Gastroesophageal sphincter (tissue), 4 donors: ENCODE measurements around the gene PPFIBP1. TPM values are rescaled to one million over a fixed set of nuclear protein-coding genes. Genes with fewer than 3 reads are reported as not detected.
"Not testable (repeated sequence)": the region's sequence is repeated elsewhere in the genome, so short reads cannot be mapped to it uniquely, and the experiment has no call there.

Experiments
- ATAC-seq: fragments of 150-250 bp; one replicate; pipeline ENCODE4 v1.9.1; 2016; ENCODE audit warnings: mild to moderate bottlenecking, moderate library complexity
- H3K27ac ChIP-seq, 4 donors: fragments of 200-600 bp; sonication (generic) in 3 of 4; 1 replicate in 3 of 4; 2 replicates in 1 of 4; pipeline ENCODE4 v1.5.1; 2016 to 2019
- H3K27me3 ChIP-seq: fragments of 200-600 bp; sonication (generic); one replicate; pipeline ENCODE4 v1.5.1; 2019
- H3K36me3 ChIP-seq, 2 donors: fragments of 200-600 bp; sonication (generic); one replicate each; pipeline ENCODE4 v1.5.1; 2019; ENCODE audit warnings: control low read depth in 1 of 2
- H3K4me1 ChIP-seq, 3 donors: fragments of 200-600 bp; sonication (generic); 1 replicate in 2 of 3; 2 replicates in 1 of 3; pipeline ENCODE4 v1.5.1; 2016 to 2019; ENCODE audit warnings: control low read depth in 2 of 3
- H3K4me3 ChIP-seq, 2 donors: fragments of 200-600 bp; sonication (generic); one replicate each; pipeline ENCODE4 v1.5.1; 2019; ENCODE audit warnings: mild to moderate bottlenecking in 1 of 2, moderate library complexity in 1 of 2
- H3K9me3 ChIP-seq, 3 donors: fragments of 200-600 bp; sonication (generic); one replicate each; pipeline ENCODE4 v1.5.1; 2017 to 2019; ENCODE audit warnings: control low read depth in 2 of 3
- CTCF ChIP-seq, 4 experiments: fragments of 200-600 bp in 2 of 4; fragments of 450-650 bp in 2 of 4; sonication (generic) in 1 of 4; IDR thresholded peaks; one replicate each; pipeline ENCODE4 v1.5.1; 2017 to 2019; ENCODE audit warnings: antibody characterized with exemption in 4 of 4, mild to moderate bottlenecking in 2 of 4, moderate library complexity in 2 of 4
- EP300 ChIP-seq: sonication (generic); formaldehyde crosslinking; IDR thresholded peaks from one replicate; pipeline ENCODE4 v1.6.1; 2017; ENCODE audit warnings: antibody characterized with exemption, mild to moderate bottlenecking
- POLR2A ChIP-seq, 2 donors: fragments of 450-650 bp; IDR thresholded peaks; one replicate each; pipeline ENCODE4 v1.6.1; 2017; ENCODE audit warnings: antibody characterized with exemption in 2 of 2, mild to moderate bottlenecking in 2 of 2, moderate library complexity in 1 of 2
- POLR2AphosphoS5 ChIP-seq: sonication (generic); formaldehyde crosslinking; IDR thresholded peaks from one replicate; pipeline ENCODE4 v1.6.1; 2017; ENCODE audit warnings: antibody characterized with exemption
- WGBS, 2 donors: methylation state at CpG; one replicate each; pipeline ENCODE4 v1.1.5; 2018; ENCODE audit warnings: low coverage in 1 of 2; 5-methylcytosine and 5-hydroxymethylcytosine counted together
- total RNA-seq, 4 donors: library from RNA; depleted of rRNA; stranded (reverse); fragments of >200 nt; gene quantifications; one replicate each; pipeline ENCODE4 v1.1.0, GENCODE V29; 2016

PPFIBP1 gene
- total RNA-seq, 4 donors from 2014 or later, result 70.7 to 78.7 (median 72.5) TPM

DNA sequence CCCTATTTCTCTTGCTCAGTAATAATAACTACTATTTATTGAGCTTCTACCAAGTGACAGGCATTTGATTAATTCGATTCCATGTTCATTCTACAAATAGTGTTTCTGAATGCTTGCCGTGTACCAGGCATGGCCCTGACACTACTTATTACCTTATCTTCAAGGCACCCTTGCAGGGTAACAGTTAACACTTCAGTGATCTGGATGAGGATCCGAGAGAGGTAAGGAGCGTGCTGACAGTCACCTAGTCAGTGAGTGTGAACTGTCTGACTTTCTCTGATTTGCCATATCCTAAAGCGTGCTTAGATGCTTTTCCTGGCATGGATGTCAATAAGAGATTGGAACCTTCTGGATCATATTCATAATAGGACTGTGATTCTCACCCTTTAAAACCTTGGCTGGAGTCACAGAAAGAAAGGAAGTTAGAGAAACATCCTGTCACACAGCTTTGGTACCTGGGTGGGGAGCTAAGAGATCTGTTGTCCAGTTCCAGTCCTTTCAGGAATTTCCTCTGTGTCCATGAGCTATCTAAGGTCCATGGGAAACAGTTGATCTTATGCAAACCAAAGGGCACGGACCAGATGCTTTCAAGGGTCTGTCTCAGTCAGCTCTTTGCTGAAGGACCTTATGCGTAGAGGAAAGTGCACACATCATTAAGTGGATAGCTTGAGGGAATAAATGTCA is 54.8 kb downstream of the PPFIBP1 start:
- peak; percentile 46 for ATAC-seq
- no peak for TF ChIP-seq POLR2A (IDR thresholded peaks at IDR 0.05)
- TF ChIP-seq CTCF (IDR thresholded peaks at IDR 0.05), result no peak
- no peak for TF ChIP-seq POLR2AphosphoS5
- no peak for TF ChIP-seq EP300

DNA sequence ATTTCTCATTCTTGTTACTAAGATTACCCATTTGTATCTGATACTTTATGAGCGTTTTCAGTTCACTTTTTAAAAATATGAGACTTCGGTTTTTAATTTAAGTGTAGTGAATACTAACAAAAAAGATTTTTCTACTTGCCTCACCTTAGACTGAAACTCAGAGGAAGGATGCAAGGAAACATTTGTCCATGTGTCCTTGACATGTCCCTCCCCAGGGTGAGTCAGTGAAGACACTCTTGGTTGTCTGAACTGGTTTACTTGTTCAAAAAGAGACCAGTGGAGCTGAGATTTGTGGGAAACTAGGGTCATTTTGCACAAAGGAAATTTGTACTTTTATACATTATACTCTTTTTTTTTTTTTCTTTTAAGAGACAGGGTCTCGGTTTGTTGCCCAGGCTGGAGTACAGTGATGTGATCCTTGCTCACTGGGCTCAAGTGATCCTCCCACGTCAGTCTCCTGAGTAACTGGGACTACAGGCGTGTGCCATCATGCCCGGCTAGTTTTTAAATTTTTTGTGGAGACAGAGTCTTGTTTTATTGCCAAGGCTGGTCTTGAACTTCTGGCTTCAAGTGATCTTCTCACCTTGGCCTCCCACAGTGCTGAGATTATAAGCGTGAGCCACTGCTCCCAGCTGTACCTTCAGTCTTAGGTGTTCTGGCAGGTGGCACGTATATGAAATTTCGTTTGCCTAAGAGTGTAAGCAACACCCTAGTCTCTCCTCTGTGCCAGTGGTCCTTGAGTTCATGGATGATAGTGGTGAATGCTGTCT is 56.7 kb downstream of the PPFIBP1 start:
- no peak for ATAC-seq
- no peaks in the 10 kb centered on the region for H3K27me3 ChIP-seq
- H3K4me1 ChIP-seq, result peaks cover 0 to 37% (median 6%) of the 10 kb centered on the region in 3 donors
- 85 to 88% methylated on average over 2 to 9 of the region's 9 CpGs for WGBS, 2 donors
- H3K36me3 ChIP-seq, result peaks cover 0 to 8% of the 10 kb centered on the region in 2 donors
- no peak overlapping the region for H3K4me3 ChIP-seq
- H3K9me3 ChIP-seq, result no peaks in the 10 kb centered on the region
- no peak overlapping the region for H3K27ac ChIP-seq
- TF ChIP-seq POLR2A (IDR thresholded peaks at IDR 0.05) (no peak), EP300 (no peak), POLR2AphosphoS5 (no peak), CTCF (IDR thresholded peaks at IDR 0.05) (no peak)

More for the DNA sequence above, 54.8 kb downstream of the PPFIBP1 start:
- no peak overlapping the region for H3K4me3 ChIP-seq
- no peaks in the 10 kb centered on the region for H3K9me3 ChIP-seq
- H3K27me3 ChIP-seq, result no peaks in the 10 kb centered on the region
- peaks cover 0 to 33% (median 6%) of the 10 kb centered on the region in 3 donors for H3K4me1 ChIP-seq
- 70 to 87% methylated on average over 2 to 4 of the region's 7 CpGs for WGBS, 2 donors
- no peak overlapping the region for H3K27ac ChIP-seq
- H3K36me3 ChIP-seq, result peaks cover 0 to 8% of the 10 kb centered on the region in 2 donors

- not testable (repeated sequence) for H3K9me3 ChIP-seq, H3K27me3 ChIP-seq, ATAC-seq, H3K27ac ChIP-seq, H3K36me3 ChIP-seq, H3K4me3 ChIP-seq
- H3K4me1 ChIP-seq, result peaks cover 0 to 33% (median 6%) of the 10 kb centered on the region in 3 donors
- WGBS, 2 donors, result 100% methylated on average over 1 of the region's 1 CpG; no CpG with 5 or more reads in 1 of the 2 donors
Measured at GRCh38 chr12:27581331-27581671, 57.3 kb downstream of the PPFIBP1 start.

GRCh38 chr12:27581833-27582232 is 57.8 kb downstream of the PPFIBP1 start:
- not testable (repeated sequence) for H3K27ac ChIP-seq, ATAC-seq, H3K4me3 ChIP-seq, H3K9me3 ChIP-seq, H3K36me3 ChIP-seq, H3K27me3 ChIP-seq
- H3K4me1 ChIP-seq, result peaks cover 0 to 28% (median 6%) of the 10 kb centered on the region in 3 donors
- WGBS, 2 donors, result 64 to 69% methylated on average over 3 of the region's 3 CpGs

GRCh38 chr12:27582445-27582844 is 58.4 kb downstream of the PPFIBP1 start:
- H3K36me3 ChIP-seq, ATAC-seq, H3K9me3 ChIP-seq, H3K27me3 ChIP-seq, H3K4me3 ChIP-seq: not testable (repeated sequence)
- H3K27ac ChIP-seq, result peak overlapping the region in 2 of 4 donors; percentile 33 to 53
- peaks cover 0 to 22% (median 6%) of the 10 kb centered on the region in 3 donors for H3K4me1 ChIP-seq
- WGBS, 2 donors, result 72 to 100% methylated on average over 2 to 5 of the region's 5 CpGs

- Histone ChIP-seq H3K9me3 (no peaks in the 10 kb centered on the region), H3K4me1 (peaks cover 0 to 21% (median 6%) of the 10 kb centered on the region in 3 donors), H3K27ac (peak overlapping the region; percentile 25 to 53 (median 40)), H3K4me3 (no peak overlapping the region), H3K27me3 (no peaks in the 10 kb centered on the region), H3K36me3 (peaks cover 0 to 8% of the 10 kb centered on the region in 2 donors)
- 55 to 84% methylated on average over 2 to 3 of the region's 3 CpGs for WGBS, 2 donors
- no peak for ATAC-seq
- TF ChIP-seq CTCF (IDR thresholded peaks at IDR 0.05) (no peak), EP300 (no peak), POLR2A (IDR thresholded peaks at IDR 0.05) (no peak), POLR2AphosphoS5 (no peak)
Measured at GRCh38 chr12:27583057-27583797, 59.2 kb downstream of the PPFIBP1 start.
